WTC11 (cell line): ENCODE data around the gene WNT8B. TPM values are rescaled to one million over a fixed set of nuclear protein-coding genes. Genes with fewer than 3 reads are reported as not detected.

Experiments used
- ATAC-seq: fragments of 200-7000 bp; cut with Tn5 transposase; 2 replicates; pipeline ENCODE4 v1.10.0; 2021; ENCODE audit warnings: mild to moderate bottlenecking, moderate library complexity
- CTCF ChIA-PET: fragments of 300-600 bp; sonication (Branson Sonifier 250); formaldehyde crosslinking; loops from one replicate; lab custom pipeline; 2021; ENCODE audit warnings: antibody characterized with exemption; lab: Charles Lee
- POLR2A ChIA-PET: fragments of 350-600 bp; sonication (Branson Sonifier 250); formaldehyde crosslinking; loops from one replicate; lab custom pipeline; 2021; ENCODE audit warnings: antibody characterized with exemption; lab: Charles Lee
- DNase-seq: peaks from one replicate; pipeline ENCODE4 v3.0.0; 2021; ENCODE audit warnings: low spot score
- H3K27ac Mint-ChIP-seq: 2 replicates; pipeline ENCODE4 v1.8.0; 2021; ENCODE audit warnings: mixed read lengths
- H3K27me3 Mint-ChIP-seq: 2 replicates; pipeline ENCODE4 v1.8.0; 2021; ENCODE audit warnings: low read depth, mild to moderate bottlenecking, moderate library complexity, mixed read lengths
- H3K36me3 Mint-ChIP-seq: 2 replicates; pipeline ENCODE4 v1.8.0; 2021; ENCODE audit warnings: mixed read lengths
- H3K4me1 Mint-ChIP-seq: 2 replicates; pipeline ENCODE4 v1.8.0; 2022; ENCODE audit warnings: mixed read lengths
- H3K4me3 Mint-ChIP-seq: 2 replicates; pipeline ENCODE4 v1.8.0; 2021; ENCODE audit warnings: mild to moderate bottlenecking, moderate library complexity, mixed read lengths
- H3K9me3 Mint-ChIP-seq: 2 replicates; pipeline ENCODE4 v1.8.0; 2021; ENCODE audit warnings: mixed read lengths
- AFF4 ChIP-seq: sonication (generic); formaldehyde crosslinking; IDR thresholded peaks from 2 replicates; pipeline ENCODE4 v1.8.1; 2023; ENCODE audit warnings: mild to moderate bottlenecking, missing genetic modification reagents, borderline replicate concordance
- ATF2 ChIP-seq: sonication (generic); formaldehyde crosslinking; IDR thresholded peaks from 2 replicates; pipeline ENCODE4 v1.8.1; 2022; ENCODE audit warnings: low read depth, missing genetic modification reagents, borderline replicate concordance
- CDX4 ChIP-seq: fragments of 250-450 bp; sonication (Bioruptor Pico); IDR thresholded peaks from 2 replicates; pipeline ENCODE4 v1.9.0; 2021; ENCODE audit warnings: moderate library complexity, mild to moderate bottlenecking, inconsistent platforms, borderline replicate concordance
- ETV6 ChIP-seq: sonication (generic); formaldehyde crosslinking; IDR thresholded peaks from 2 replicates; pipeline ENCODE4 v1.8.1; 2022; ENCODE audit warnings: mild to moderate bottlenecking, missing genetic modification reagents
- FOXK1 ChIP-seq: sonication (generic); formaldehyde crosslinking; IDR thresholded peaks from 2 replicates; pipeline ENCODE4 v1.8.0; 2022; ENCODE audit warnings: mild to moderate bottlenecking, moderate library complexity, missing genetic modification reagents
- FOXP4 ChIP-seq: sonication (generic); formaldehyde crosslinking; IDR thresholded peaks from 2 replicates; pipeline ENCODE4 v1.8.0; 2022; ENCODE audit warnings: mild to moderate bottlenecking, missing genetic modification reagents
- MXD4 ChIP-seq: fragments of 250-450 bp; sonication (Bioruptor Pico); IDR thresholded peaks from 2 replicates; pipeline ENCODE4 v1.8.0; 2021; ENCODE audit warnings: mild to moderate bottlenecking, moderate library complexity, borderline replicate concordance
- MYBL2 ChIP-seq: sonication (generic); formaldehyde crosslinking; IDR thresholded peaks from 2 replicates; pipeline ENCODE4 v1.8.1; 2023; ENCODE audit warnings: mild to moderate bottlenecking, moderate library complexity, missing genetic modification reagents
- RORB ChIP-seq: fragments of 250-450 bp; sonication (Bioruptor Pico); IDR thresholded peaks from 2 replicates; pipeline ENCODE4 v1.9.0; 2021; ENCODE audit warnings: mild to moderate bottlenecking
- ZBTB43 ChIP-seq: sonication (generic); formaldehyde crosslinking; IDR thresholded peaks from 2 replicates; pipeline ENCODE4 v1.8.1; 2023; ENCODE audit warnings: mild to moderate bottlenecking, missing genetic modification reagents
- ZNF121 ChIP-seq: sonication (generic); formaldehyde crosslinking; IDR thresholded peaks from 2 replicates; pipeline ENCODE4 v1.8.0; 2023; ENCODE audit warnings: missing genetic modification reagents
- ZNF317 ChIP-seq: sonication (generic); formaldehyde crosslinking; IDR thresholded peaks from 2 replicates; pipeline ENCODE4 v1.8.1; 2023; ENCODE audit warnings: low read depth, mild to moderate bottlenecking, moderate library complexity, missing genetic modification reagents, borderline replicate concordance
- ZNF416 ChIP-seq: fragments of 250-450 bp; sonication (Bioruptor Pico); IDR thresholded peaks from 2 replicates; pipeline ENCODE4 v1.9.0; 2021; ENCODE audit warnings: mild to moderate bottlenecking, inconsistent platforms
- total RNA-seq: library from RNA; stranded (reverse); gene quantifications from 3 replicates; pipeline ENCODE4 v1.2.3, GENCODE V29; 2021

WNT8B gene
- total RNA-seq, 1 experiment from 2014 or later = 0.68 TPM

GRCh38 chr10:100520811-100521210 is 58.0 kb downstream of the WNT8B start (continued):
- TF ChIP-seq AFF4 (CRISPR knock-in tag) (no peak), ZBTB43 (CRISPR knock-in tag) (no peak)

GRCh38 chr10:100522107-100522801 is 59.4 kb downstream of the WNT8B start:
- Mint-ChIP-seq H3K4me3 (no peak overlapping the region), H3K4me1 (0 out of 2 replicates have a peak, but pooled peaks cover 8% of the 10 kb centered on the region), H3K27ac (no peak overlapping the region), H3K9me3 (no peaks in the 10 kb centered on the region), H3K27me3 (peaks cover 34% of the 10 kb centered on the region), H3K36me3 (peaks cover 26% of the 10 kb centered on the region)
- ATAC-seq (no peak), DNase-seq (no peak)
- POLR2A ChIA-PET = no interaction called here
- TF ChIP-seq FOXK1 = no peak
- CTCF ChIA-PET = interaction anchor here (1.5 to 3.4 kb wide), 2 partner anchors 13 to 40 kb away, joined by 4 to 11 read pairs; no protein-coding TSS in a partner anchor

GRCh38 chr10:100522945-100523344 is 60.1 kb downstream of the WNT8B start:
- Mint-ChIP-seq H3K4me1 (0 out of 2 replicates have a peak, but pooled peaks cover 8% of the 10 kb centered on the region), H3K9me3 (no peaks in the 10 kb centered on the region), H3K27me3 (peaks cover 28% of the 10 kb centered on the region), H3K36me3 (peaks cover 26% of the 10 kb centered on the region), H3K4me3 (no peak overlapping the region), H3K27ac (no peak overlapping the region)
- DNase-seq (no peak), ATAC-seq (no peak)
- CTCF ChIA-PET = interaction anchor here (1.5 to 3.4 kb wide), 2 partner anchors 14 to 41 kb away, joined by 4 to 11 read pairs; no protein-coding TSS in a partner anchor
- TF ChIP-seq ZNF416 (CRISPR knock-in tag) (no peak), ZNF121 (peak; percentile 69; the same call in 1 of the 2 replicates), FOXP4 (CRISPR knock-in tag) (no peak)
- POLR2A ChIA-PET = no interaction called here

GRCh38 chr10:100524206-100524605 is 61.4 kb downstream of the WNT8B start:
- Mint-ChIP-seq H3K4me1 (peaks cover 6% of the 10 kb centered on the region), H3K4me3 (no peak overlapping the region), H3K36me3 (peaks cover 26% of the 10 kb centered on the region), H3K27me3 (peaks cover 17% of the 10 kb centered on the region), H3K9me3 (no peaks in the 10 kb centered on the region), H3K27ac (no peak overlapping the region)
- CTCF ChIA-PET = interaction anchor here (3.4 kb wide), 1 partner anchor 12 kb away, joined by 10 read pairs; the partner anchor contains the start of gene HIF1AN
- TF ChIP-seq CDX4 (CRISPR knock-in tag) = no peak
- no peak for TF ChIP-seq ATF2 (CRISPR knock-in tag)
- no peak for TF ChIP-seq ZNF317 (CRISPR knock-in tag)
- TF ChIP-seq RORB (CRISPR knock-in tag) = no peak
- no peak for TF ChIP-seq MYBL2 (CRISPR knock-in tag)
- TF ChIP-seq MXD4 (CRISPR knock-in tag) = no peak
- TF ChIP-seq ETV6 (CRISPR knock-in tag) = no peak
- POLR2A ChIA-PET = no interaction called here
- no peak for ATAC-seq
- DNase-seq = no peak
